Stimulated activated CD8-positive, alpha-beta memory T cell treated with anti-CD3 and anti-CD28 coated beads, Interleukin-12 subunit alpha, Interleukin-12 subunit beta, amount 100 ng/mL, for 24 hours (primary cell): Measurements from ENCODE around the gene DENND4C.
"Not testable (repeated sequence)": the region's sequence is repeated elsewhere in the genome, so short reads cannot be mapped to it uniquely, and the experiment has no call there.

Experiments
- DNase-seq: peaks from one replicate; pipeline ENCODE4 v3.0.0-alpha.2; 2020; ENCODE audit errors: extremely low read depth

The DENND4C gene

GRCh38 chr9:19410195-19410503, 179.7 kb downstream of the DENND4C start:
- no peak for DNase-seq

DNA sequence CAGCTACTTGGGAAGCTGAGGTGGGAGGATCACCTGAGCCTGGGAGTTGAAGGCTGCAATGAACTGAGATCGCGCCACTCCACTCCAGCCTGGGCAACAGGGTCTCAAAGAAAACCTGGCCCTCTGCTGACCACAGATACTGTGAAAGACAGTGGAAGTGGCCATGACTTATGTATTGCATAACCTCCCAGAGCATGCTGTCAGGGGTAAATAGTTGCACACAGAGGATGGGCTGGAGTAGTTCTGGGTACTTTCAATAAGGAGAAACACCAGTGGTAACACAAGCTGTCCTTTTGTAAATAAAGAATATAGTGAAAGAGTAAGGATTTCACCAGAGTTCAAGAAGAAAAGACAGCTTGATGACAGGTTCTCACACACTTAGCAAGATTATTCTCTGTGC, 180.1 kb downstream of the DENND4C start:
- DNase-seq = no peak

DNA sequence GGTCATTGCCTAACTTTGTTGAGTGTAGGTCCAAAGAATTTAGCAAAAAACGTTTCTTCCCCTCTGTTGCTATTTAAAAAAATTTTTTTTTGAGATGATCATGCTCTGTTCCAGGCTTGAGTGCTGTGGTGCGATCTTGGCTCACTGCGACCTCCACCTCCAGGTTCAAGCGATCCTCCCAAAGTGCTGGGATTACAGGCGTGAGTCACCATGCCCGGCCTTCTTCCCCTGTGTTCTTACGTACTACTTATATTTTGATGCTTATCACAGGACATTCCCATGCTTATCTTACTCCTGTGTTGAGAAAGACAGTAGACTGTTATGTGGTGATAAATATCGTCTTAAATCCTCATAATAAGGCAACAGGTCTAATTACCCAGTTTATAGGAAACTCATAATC, 180.8 kb downstream of the DENND4C start:
- DNase-seq = no peak

DNA sequence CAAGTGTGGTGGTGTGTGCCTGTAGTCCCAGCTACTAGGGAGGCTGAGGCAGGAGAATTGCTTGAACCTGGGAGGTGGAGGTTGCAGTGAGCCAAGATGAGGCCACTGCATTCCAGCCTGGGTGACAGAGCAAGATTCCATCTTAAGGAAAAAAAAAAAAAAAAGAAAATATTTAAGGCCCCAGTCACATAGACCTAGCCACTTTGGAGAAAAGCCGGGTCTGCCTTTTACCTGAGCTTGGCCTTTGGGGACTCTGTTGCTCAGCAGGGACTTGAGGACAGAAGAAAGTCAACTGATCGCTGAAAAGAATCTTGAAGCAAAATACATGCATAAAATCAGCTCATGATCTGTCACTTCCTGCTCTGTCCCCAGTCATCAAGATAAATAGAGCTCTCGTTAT, 183.0 kb downstream of the DENND4C start:
- not testable (repeated sequence) for DNase-seq

DNA sequence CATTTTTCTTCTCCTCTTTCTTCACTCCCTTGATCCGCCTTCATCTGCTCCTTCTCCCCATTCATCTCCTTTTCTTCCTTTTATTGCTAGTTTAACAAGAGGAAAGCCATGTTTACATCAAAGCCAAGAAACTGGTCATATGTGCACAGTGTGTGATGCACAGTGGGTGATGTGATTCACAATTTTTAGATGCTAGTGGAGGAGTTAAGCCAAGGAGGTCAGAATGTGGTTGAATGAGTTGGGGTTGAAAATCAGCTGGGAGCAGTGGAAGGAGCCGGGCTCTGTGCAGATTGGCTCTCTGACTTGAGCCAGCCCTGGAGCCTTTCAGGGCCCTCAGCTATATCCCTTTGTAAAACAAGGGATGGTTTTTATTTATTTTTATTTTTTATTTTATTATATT, 185.7 kb downstream of the DENND4C start:
- DNase-seq = no peak

DNA sequence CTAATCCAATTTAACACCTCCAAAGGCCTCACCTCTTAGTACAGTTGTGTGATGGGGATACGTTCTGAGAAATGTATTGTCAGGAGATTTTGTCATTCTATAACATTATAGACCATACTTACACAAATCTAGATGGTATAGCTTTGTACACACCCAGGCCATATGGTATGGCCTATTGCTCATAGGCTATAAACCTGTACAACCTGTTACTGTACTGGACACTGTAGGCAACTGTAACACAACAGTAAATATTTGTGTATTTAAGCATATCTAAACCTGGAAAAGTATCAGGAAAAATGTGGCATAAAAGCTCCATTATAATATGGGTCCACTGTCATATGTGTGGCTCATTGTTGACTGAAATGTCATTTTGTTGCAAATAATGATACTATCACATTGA, 190.4 kb downstream of the DENND4C start:
- no peak for DNase-seq
